ENCODE results near the gene MEOX2. TPM values are rescaled to one million over a fixed set of nuclear protein-coding genes. Genes with fewer than 3 reads are reported as not detected.

The MEOX2 gene
- total and polyA plus RNA-seq, 2 of the 8 experiments (the other 6 are each of a cell fraction or from before 2014, with no cell fraction given): 0.05 to 0.19 TPM

DNA sequence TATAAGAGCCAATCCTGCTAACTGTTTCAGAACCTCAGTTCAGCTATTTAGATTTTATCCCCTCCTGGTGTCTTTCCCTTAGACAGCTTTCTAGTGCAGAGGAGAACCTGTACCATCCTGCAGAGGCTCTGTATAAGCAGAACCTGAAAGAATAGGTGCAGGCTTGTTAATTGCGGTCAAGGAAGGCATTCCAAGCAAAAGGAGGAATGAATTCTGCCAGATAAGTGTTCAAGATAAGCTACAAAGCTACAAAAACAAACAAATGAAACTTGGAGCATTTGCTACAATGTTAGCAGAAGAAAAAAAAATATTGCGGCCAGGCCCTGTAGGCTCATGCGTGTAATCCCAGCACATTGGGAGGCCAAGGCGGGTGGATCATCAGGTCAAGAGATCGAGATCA is 92.0 kb downstream of the MEOX2 start (continued):
- no peak for TF ChIP-seq CHD7 (IDR thresholded peaks at IDR 0.05; ENCODE audit: insufficient replicate concordance, low read length)
- TF ChIP-seq KDM1A (IDR thresholded peaks at IDR 0.05; ENCODE audit: borderline replicate concordance, low read length): no peak
- no peak for TF ChIP-seq CBX8 (IDR thresholded peaks at IDR 0.05; ENCODE audit: borderline replicate concordance, low read depth, low read length)
- TF ChIP-seq BRCA1 (IDR thresholded peaks at IDR 0.05; ENCODE audit: low read depth, low read length): no peak
- TF ChIP-seq CTCF (IDR thresholded peaks at IDR 0.05; ENCODE audit: control extremely low read depth in 1 of 3, insufficient read depth in 1 of 3, low read depth in 1 of 3, low read length in 3 of 3): no peak
- TF ChIP-seq RAD21 (IDR thresholded peaks at IDR 0.05 in 1 of 2, conservative IDR thresholded peaks at IDR 0.05 in 1 of 2; ENCODE audit: low read depth in 2 of 2, low read length in 2 of 2): no peak

Measured in H1 (cell line).